Measurements from ENCODE around the gene GSX1.
"Not testable (repeated sequence)": the region's sequence is repeated elsewhere in the genome, so short reads cannot be mapped to it uniquely, and the experiment has no call there.

GSX1 gene

DNA sequence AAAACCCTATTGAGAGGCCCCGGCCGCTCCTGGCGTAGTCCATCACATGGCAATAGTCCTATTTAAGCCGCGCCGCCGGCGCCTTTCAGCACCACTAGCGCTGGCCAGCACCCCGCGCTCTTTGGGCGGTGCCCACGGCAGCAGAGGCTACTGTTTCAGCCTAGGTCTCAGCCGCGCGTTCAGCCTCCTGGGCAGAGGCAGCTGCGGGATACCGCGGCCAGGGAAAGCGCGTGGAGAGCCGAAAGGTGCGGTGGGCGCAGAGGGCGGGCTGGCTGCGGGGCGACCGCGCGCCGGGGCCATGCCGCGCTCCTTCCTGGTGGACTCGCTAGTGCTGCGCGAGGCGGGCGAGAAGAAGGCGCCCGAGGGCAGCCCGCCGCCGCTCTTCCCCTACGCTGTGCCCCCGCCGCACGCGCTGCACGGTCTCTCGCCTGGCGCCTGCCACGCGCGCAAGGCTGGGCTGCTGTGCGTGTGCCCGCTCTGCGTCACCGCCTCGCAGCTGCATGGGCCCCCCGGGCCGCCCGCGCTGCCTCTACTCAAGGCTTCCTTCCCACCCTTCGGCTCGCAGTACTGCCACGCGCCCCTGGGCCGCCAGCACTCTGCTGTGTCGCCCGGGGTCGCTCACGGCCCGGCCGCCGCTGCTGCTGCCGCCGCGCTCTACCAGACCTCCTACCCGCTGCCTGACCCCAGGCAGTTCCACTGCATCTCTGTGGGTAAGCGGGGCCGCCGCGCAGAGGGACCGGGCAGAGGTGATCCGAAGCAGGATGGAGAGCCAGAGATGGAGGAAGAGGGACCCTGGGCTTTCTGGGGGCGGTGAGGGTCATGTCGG lies at the start of gene GSX1:
Gene GSX1 (plus strand): TSS at position 91 of the 826 bp plus-strand sequence. CDS start 208 bp downstream, at position 299.
- Histone ChIP-seq H3K4me3 (ENCODE audit: low read depth, low read length) (peak within 1 kb of the TSS; percentile 32), H3K27me3 (ENCODE audit: control insufficient read depth, insufficient read depth, low read length) (peaks cover 97% of the 10 kb centered on the region), H3K9ac (ENCODE audit: low read depth, low read length) (no peak within 1 kb of the TSS), H3K9me3 (ENCODE audit: control insufficient read depth, insufficient read depth, low read length) (no peaks in the 10 kb centered on the region), H3K36me3 (ENCODE audit: control insufficient read depth, insufficient read depth, low read length) (no peaks in the 10 kb centered on the region), H3K4me1 (ENCODE audit: control insufficient read depth, insufficient read depth, low read length) (peaks cover 11% of the 10 kb centered on the region)

DNA sequence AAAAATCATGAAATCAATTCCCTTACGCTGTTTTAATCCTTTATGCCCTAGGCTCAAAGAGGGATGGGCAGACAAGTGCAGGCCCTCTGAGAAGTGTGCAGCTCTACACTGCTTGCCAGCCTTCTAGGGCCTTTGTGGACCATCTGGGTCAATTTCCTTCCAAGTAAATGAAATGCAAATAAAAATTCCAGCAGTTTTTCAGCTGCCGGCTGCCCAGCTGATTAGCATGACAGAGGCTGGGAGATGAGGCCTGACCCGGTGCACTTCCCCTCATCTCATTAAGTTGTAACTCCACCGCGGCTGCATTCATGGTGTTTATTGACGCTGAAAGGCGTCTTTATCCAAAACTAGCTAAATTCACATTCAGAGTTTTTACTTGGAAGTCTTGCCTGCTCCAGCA lies 47.5 kb upstream of the GSX1 start:
- peaks cover 15% of the 10 kb centered on the region for H3K4me1 ChIP-seq (ENCODE audit: control insufficient read depth, insufficient read depth, low read length)
- H3K4me3 ChIP-seq (ENCODE audit: low read depth, low read length): no peak overlapping the region
- no peaks in the 10 kb centered on the region for H3K27me3 ChIP-seq (ENCODE audit: control insufficient read depth, insufficient read depth, low read length)
- H3K9ac ChIP-seq (ENCODE audit: low read depth, low read length): no peak overlapping the region
- H3K36me3 ChIP-seq (ENCODE audit: control insufficient read depth, insufficient read depth, low read length): no peaks in the 10 kb centered on the region
- no peaks in the 10 kb centered on the region for H3K9me3 ChIP-seq (ENCODE audit: control insufficient read depth, insufficient read depth, low read length)

DNA sequence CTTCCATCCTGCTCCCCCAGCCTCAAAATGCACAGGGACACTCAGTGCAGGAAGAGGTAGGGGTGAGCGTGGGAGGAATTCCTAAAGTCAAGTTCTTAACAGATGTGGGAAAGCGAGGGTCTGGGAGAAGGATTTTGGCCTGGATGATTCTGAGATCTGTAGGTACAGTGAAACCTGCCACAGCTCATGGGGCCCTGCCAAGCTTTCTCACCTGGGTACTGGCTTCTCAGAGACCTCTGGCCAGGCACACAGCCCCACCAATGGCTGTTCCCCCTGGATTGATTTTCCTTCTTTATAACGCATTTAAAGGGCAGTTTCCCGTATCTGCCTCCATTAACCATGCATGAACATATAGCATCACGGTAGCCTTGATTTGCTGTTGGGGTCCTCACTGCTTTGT lies 47.0 kb upstream of the GSX1 start:
- H3K4me1 ChIP-seq (ENCODE audit: control insufficient read depth, insufficient read depth, low read length): peaks cover 15% of the 10 kb centered on the region
- H3K9me3 ChIP-seq (ENCODE audit: control insufficient read depth, insufficient read depth, low read length): no peaks in the 10 kb centered on the region
- peak overlapping the region; percentile 37 for H3K9ac ChIP-seq (ENCODE audit: low read depth, low read length)
- no peaks in the 10 kb centered on the region for H3K27me3 ChIP-seq (ENCODE audit: control insufficient read depth, insufficient read depth, low read length)
- H3K36me3 ChIP-seq (ENCODE audit: control insufficient read depth, insufficient read depth, low read length): no peaks in the 10 kb centered on the region
- no peak overlapping the region for H3K4me3 ChIP-seq (ENCODE audit: low read depth, low read length)

DNA sequence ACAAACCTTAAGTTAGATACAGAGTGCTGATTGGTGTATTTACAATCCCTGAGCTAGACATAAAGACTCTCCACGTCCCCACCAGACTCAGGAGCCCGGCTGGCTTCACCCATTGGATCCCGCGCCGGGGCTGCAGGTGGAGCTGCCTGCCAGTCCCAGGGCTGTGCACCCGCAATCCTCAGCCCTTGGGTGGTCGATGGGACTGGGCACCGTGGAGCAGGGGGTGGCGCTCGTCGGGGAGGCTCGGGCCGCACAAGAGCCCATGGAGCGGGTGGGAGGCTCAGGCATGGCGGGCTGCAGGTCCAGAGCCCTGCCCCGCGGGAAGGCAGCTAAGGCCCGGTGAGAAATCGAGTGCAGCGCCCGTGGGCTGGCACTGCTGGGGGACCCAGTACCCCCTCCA lies 44.1 kb upstream of the GSX1 start:
- H3K4me1 ChIP-seq (ENCODE audit: control insufficient read depth, insufficient read depth, low read length): peaks cover 22% of the 10 kb centered on the region
- not testable (repeated sequence) for H3K4me3 ChIP-seq (ENCODE audit: low read depth, low read length); H3K27me3 ChIP-seq (ENCODE audit: control insufficient read depth, insufficient read depth, low read length)

DNA sequence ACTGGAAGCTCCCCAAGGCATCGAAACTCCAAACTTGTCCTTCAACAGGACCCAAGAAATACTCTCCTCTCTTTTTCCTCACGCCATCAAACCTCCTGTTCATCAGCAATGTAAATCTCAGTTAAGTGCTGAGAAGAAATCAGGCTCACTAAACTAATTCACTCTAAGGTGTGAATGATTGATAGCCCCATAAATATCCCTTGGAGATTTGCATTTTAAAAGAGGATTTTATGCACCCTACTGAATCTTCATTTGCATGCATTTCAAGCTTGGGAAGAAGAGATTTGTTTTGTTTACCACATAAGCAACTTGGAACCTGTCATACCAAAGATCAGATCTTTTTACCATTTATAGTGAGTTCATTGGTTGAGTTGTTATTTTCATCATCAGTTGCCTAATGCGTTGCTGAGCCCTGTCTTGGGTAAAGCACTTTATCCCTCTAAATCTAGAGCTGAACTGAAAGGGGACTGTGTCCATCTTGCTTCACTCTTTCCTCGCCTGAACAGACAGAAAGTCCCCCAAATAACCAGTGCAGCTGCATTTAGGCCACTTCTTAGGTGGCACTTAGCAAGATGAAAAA lies 40.2 kb upstream of the GSX1 start:
- Histone ChIP-seq H3K9ac (ENCODE audit: low read depth, low read length) (no peak overlapping the region), H3K36me3 (ENCODE audit: control insufficient read depth, insufficient read depth, low read length) (no peaks in the 10 kb centered on the region), H3K4me1 (ENCODE audit: control insufficient read depth, insufficient read depth, low read length) (peaks cover 6% of the 10 kb centered on the region), H3K9me3 (ENCODE audit: control insufficient read depth, insufficient read depth, low read length) (no peaks in the 10 kb centered on the region), H3K27me3 (ENCODE audit: control insufficient read depth, insufficient read depth, low read length) (no peaks in the 10 kb centered on the region), H3K4me3 (ENCODE audit: low read depth, low read length) (no peak overlapping the region)

More for the DNA sequence above, 44.1 kb upstream of the GSX1 start:
- not testable (repeated sequence) for H3K36me3 ChIP-seq (ENCODE audit: control insufficient read depth, insufficient read depth, low read length); H3K9me3 ChIP-seq (ENCODE audit: control insufficient read depth, insufficient read depth, low read length); H3K9ac ChIP-seq (ENCODE audit: low read depth, low read length)

DNA sequence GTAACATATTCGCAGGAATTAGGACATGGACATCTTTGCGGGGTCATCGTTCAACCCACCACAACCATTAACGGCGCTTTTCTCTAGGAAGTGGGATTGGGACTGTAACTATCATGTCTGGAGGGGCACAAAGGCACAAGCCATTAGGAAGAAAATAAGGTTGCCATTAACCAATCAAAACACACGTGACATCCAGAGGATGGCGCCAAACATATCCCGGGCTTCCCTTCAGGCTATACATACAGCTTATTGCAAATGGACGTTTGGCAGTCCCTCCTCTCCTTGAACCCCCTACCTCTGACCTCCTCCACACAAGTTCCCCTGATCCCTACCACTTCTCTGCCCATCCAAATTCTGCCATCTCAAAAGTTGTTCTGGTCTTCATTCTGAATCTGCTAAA lies 26.6 kb upstream of the GSX1 start:
- Histone ChIP-seq H3K36me3 (ENCODE audit: control insufficient read depth, insufficient read depth, low read length) (no peaks in the 10 kb centered on the region), H3K9me3 (ENCODE audit: control insufficient read depth, insufficient read depth, low read length) (no peaks in the 10 kb centered on the region), H3K27me3 (ENCODE audit: control insufficient read depth, insufficient read depth, low read length) (peaks cover 9% of the 10 kb centered on the region), H3K9ac (ENCODE audit: low read depth, low read length) (no peak overlapping the region), H3K4me3 (ENCODE audit: low read depth, low read length) (no peak overlapping the region), H3K4me1 (ENCODE audit: control insufficient read depth, insufficient read depth, low read length) (no peaks in the 10 kb centered on the region)

DNA sequence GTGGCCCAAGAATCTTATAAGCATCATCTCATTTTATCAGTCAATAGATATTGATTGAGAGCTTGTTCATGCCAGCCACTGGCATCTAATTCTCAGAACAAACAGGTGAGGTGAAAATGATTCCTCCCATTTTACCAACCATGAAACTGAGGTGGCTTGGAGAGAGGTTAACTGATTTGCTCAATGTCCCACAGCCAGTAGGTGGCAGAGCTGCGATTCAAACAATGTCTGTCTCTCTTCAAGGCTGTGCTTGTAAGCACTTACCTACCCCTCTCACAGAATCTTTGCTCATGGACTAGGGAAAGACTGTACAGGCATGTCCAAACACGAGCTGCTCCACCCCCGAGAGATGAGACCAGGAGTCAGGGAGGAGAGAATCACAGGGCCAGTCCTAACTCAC lies 21.5 kb upstream of the GSX1 start:
- Histone ChIP-seq H3K36me3 (ENCODE audit: control insufficient read depth, insufficient read depth, low read length) (no peaks in the 10 kb centered on the region), H3K4me1 (ENCODE audit: control insufficient read depth, insufficient read depth, low read length) (no peaks in the 10 kb centered on the region), H3K9ac (ENCODE audit: low read depth, low read length) (no peak overlapping the region)

DNA sequence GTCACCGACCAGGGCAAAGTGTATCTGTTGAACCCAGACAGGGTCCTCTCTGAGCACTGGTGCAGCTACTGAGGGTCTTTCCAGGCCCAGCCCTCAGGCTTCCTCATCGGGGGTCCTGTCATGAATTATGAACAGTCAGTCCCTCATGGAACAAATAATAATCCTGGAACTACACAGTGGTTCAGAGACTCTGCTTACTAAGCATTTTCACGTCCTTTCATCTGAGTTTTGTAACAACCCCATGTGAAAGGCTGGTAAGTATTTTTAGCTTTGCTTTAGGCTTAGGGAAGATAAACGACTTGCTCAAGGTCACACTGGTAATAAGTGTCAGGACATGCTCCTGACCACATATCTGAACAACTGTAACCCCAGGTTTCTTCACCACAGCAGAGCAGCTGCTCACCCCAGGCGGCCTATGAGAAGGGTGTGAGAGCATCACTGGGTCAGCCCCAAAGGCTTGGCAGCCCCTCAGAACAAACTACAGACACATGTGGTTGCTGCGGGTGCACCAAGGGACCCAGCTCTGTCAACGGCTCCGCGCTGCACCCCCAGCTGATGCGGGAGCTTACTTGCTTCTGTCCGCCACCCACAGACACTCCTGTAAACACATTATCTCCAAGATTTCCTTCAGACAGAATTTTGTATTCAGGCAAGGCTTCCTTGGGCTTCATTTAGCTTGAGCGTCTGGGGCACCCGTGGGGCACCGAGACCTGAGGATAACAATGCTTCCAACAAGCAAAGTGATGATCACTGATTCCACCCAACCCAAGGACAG lies 19.4 kb upstream of the GSX1 start:
- Histone ChIP-seq H3K36me3 (ENCODE audit: control insufficient read depth, insufficient read depth, low read length) (no peaks in the 10 kb centered on the region), H3K9me3 (ENCODE audit: control insufficient read depth, insufficient read depth, low read length) (no peaks in the 10 kb centered on the region), H3K27me3 (ENCODE audit: control insufficient read depth, insufficient read depth, low read length) (peaks cover 43% of the 10 kb centered on the region), H3K9ac (ENCODE audit: low read depth, low read length) (no peak overlapping the region), H3K4me1 (ENCODE audit: control insufficient read depth, insufficient read depth, low read length) (peaks cover 4% of the 10 kb centered on the region), H3K4me3 (ENCODE audit: low read depth, low read length) (no peak overlapping the region)

More for the DNA sequence above, 21.5 kb upstream of the GSX1 start:
- Histone ChIP-seq H3K4me3 (ENCODE audit: low read depth, low read length) (no peak overlapping the region), H3K9me3 (ENCODE audit: control insufficient read depth, insufficient read depth, low read length) (no peaks in the 10 kb centered on the region), H3K27me3 (ENCODE audit: control insufficient read depth, insufficient read depth, low read length) (peaks cover 29% of the 10 kb centered on the region)

DNA sequence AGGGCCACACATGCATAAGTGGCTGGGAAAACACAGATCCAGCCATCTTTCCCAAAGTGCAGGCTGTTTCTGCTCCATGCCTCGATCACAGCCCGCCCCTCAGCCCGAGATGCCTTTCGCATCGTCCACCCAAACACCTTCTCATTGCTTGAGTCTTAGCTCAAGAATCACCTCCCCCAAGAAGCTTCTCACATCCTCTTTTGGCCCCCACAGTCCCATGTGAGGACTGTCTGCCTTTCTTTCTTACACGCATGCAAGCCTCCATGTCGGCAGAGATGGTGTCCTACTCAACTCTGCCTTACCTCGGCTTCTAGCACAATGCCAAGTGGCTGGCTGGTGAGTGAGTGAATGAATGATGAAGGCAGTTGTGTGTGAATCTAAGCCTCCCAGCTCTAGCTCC lies 18.1 kb upstream of the GSX1 start:
- H3K27me3 ChIP-seq (ENCODE audit: control insufficient read depth, insufficient read depth, low read length): peaks cover 53% of the 10 kb centered on the region
- no peaks in the 10 kb centered on the region for H3K9me3 ChIP-seq (ENCODE audit: control insufficient read depth, insufficient read depth, low read length)
- H3K4me1 ChIP-seq (ENCODE audit: control insufficient read depth, insufficient read depth, low read length): peaks cover 4% of the 10 kb centered on the region
- H3K4me3 ChIP-seq (ENCODE audit: low read depth, low read length): no peak overlapping the region
- H3K9ac ChIP-seq (ENCODE audit: low read depth, low read length): no peak overlapping the region
- no peaks in the 10 kb centered on the region for H3K36me3 ChIP-seq (ENCODE audit: control insufficient read depth, insufficient read depth, low read length)

DNA sequence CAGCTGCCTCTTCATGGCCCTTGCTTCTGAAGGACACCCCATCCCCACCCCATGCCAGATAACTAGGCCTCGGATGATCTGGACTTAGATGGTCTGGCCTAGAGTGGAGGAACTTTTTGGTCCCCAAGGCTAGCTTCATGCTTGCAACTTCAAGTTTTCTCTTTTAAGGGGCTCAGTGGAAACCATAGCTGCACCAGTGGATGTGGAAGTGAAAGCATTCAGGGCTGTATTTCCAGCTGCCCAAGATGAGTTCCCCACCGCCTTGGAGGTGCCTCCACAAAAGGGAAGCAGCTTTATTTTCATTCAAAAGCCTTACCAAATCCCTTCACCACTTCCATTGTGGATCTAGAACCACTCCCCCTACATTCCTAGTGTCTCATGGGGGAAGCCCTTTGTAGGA lies 17.6 kb upstream of the GSX1 start:
- Histone ChIP-seq H3K36me3 (ENCODE audit: control insufficient read depth, insufficient read depth, low read length) (no peaks in the 10 kb centered on the region), H3K4me3 (ENCODE audit: low read depth, low read length) (no peak overlapping the region), H3K9me3 (ENCODE audit: control insufficient read depth, insufficient read depth, low read length) (no peaks in the 10 kb centered on the region), H3K4me1 (ENCODE audit: control insufficient read depth, insufficient read depth, low read length) (peaks cover 4% of the 10 kb centered on the region), H3K9ac (ENCODE audit: low read depth, low read length) (no peak overlapping the region), H3K27me3 (ENCODE audit: control insufficient read depth, insufficient read depth, low read length) (peaks cover 53% of the 10 kb centered on the region)

DNA sequence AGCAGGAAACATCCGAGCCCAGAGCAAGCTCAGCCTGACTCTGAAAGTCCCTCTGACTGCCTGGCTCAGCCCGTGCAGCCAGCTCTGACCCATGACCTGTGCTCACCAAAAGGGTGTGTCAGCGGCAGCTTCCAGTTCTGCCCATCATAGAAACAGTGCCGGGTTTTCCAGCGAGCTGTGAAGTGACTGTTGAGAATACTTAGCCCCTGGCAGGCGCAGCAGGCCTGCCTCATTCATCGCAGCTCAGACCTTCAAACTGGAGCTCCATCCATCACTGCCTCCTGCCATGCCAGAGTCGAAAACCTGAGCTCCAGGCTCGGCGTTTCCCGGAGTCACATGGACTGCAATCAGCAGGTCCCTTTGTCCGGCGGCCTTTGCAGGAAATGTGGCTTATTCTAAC lies 16.3 kb upstream of the GSX1 start:
- H3K36me3 ChIP-seq (ENCODE audit: control insufficient read depth, insufficient read depth, low read length): no peaks in the 10 kb centered on the region

More for the DNA sequence above, 16.3 kb upstream of the GSX1 start:
- H3K9ac ChIP-seq (ENCODE audit: low read depth, low read length): no peak overlapping the region
- no peak overlapping the region for H3K4me3 ChIP-seq (ENCODE audit: low read depth, low read length)
- peaks cover 56% of the 10 kb centered on the region for H3K27me3 ChIP-seq (ENCODE audit: control insufficient read depth, insufficient read depth, low read length)
- no peaks in the 10 kb centered on the region for H3K9me3 ChIP-seq (ENCODE audit: control insufficient read depth, insufficient read depth, low read length)
- H3K4me1 ChIP-seq (ENCODE audit: control insufficient read depth, insufficient read depth, low read length): peaks cover 4% of the 10 kb centered on the region

All from iPS-15b (cell line).